Central memory CD8-positive, alpha-beta T cell (primary cell): Measurements from ENCODE around the gene INVS.
"Not testable (repeated sequence)": the region's sequence is repeated elsewhere in the genome, so short reads cannot be mapped to it uniquely, and the experiment has no call there.

Source experiments
- ATAC-seq: fragments of 150-1000 bp; cut with Tn5 transposase; replicated peaks from 2 replicates; pipeline ENCODE4 v1.10.0; 2022; ENCODE audit warnings: mild to moderate bottlenecking, moderate FRiP score, moderate number of reproducible peaks; ENCODE audit not compliant: poor library complexity, severe bottlenecking; ENCODE audit errors: extremely low read depth
- DNase-seq, 2 donors: peaks; one replicate each; pipeline ENCODE4 v3.0.0; 2021; ENCODE audit warnings: low spot score in 2 of 2
- H3K27ac Mint-ChIP-seq: one replicate; pipeline ENCODE4 v1.8.0; 2022; ENCODE audit warnings: low read depth, mild to moderate bottlenecking, moderate library complexity, mixed read lengths
- H3K27me3 Mint-ChIP-seq: one replicate; pipeline ENCODE4 v1.8.0; 2022; ENCODE audit warnings: mixed read lengths
- H3K36me3 Mint-ChIP-seq: one replicate; pipeline ENCODE4 v1.8.0; 2022; ENCODE audit warnings: mild to moderate bottlenecking, moderate library complexity, mixed read lengths; ENCODE audit not compliant: insufficient read depth
- H3K4me1 Mint-ChIP-seq: one replicate; pipeline ENCODE4 v1.8.0; 2022; ENCODE audit warnings: mixed read lengths
- H3K4me3 Mint-ChIP-seq: one replicate; pipeline ENCODE4 v1.8.0; 2022; ENCODE audit warnings: mild to moderate bottlenecking, moderate library complexity, mixed read lengths
- H3K9me3 Mint-ChIP-seq: one replicate; pipeline ENCODE4 v1.8.0; 2022; ENCODE audit warnings: mixed read lengths

The INVS gene

DNA sequence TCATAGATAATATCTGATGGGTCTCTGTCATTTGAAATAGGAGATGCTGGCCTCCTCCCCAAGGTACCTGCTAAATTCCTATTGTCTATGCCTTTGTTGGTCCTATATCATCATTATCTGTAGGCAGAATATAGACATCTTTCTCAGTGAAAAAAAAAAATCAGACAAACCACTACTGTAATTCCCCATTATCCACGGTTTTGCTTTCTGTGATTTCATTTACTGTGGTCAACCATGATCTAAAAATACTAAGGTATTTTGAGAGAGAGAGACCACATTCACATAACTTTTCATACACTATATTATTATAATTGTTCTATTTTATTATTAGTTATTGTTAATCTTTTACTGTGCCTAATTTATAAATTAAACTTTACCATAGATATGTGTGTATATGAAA is 122.5 kb downstream of the INVS start:
- no peaks in the 10 kb centered on the region for H3K4me1 Mint-ChIP-seq
- H3K36me3 Mint-ChIP-seq: peaks cover 6% of the 10 kb centered on the region
- DNase-seq (no peak), ATAC-seq (no peak)
- no peak overlapping the region for H3K4me3 Mint-ChIP-seq
- H3K27ac Mint-ChIP-seq: no peak overlapping the region
- H3K27me3 Mint-ChIP-seq: no peaks in the 10 kb centered on the region
- no peaks in the 10 kb centered on the region for H3K9me3 Mint-ChIP-seq

GRCh38 chr9:100222674-100223073 is 123.6 kb downstream of the INVS start:
- ATAC-seq (no peak), DNase-seq (no peak)
- H3K4me1 Mint-ChIP-seq: no peaks in the 10 kb centered on the region
- no peak overlapping the region for H3K4me3 Mint-ChIP-seq
- peaks cover 11% of the 10 kb centered on the region for H3K36me3 Mint-ChIP-seq
- no peak overlapping the region for H3K27ac Mint-ChIP-seq
- no peaks in the 10 kb centered on the region for H3K27me3 Mint-ChIP-seq
- H3K9me3 Mint-ChIP-seq: no peaks in the 10 kb centered on the region

DNA sequence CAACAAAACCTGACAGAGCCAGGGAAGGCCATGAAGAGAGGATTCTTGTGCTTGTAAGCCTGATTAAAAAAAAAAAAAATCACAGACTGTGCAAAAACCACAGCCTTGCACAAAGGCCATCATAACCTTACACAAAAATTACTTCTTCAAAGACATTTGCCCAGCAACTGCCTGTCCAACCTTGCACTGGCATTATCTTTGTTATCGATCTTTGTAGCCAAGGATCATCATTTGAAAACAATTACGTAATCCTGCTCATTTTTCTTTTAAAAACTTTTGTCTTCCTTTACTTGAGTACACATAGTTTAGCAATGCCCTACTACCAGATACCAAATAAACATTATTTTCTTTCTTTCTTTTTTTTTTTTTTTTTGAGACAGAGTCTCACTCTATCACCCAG is 128.6 kb downstream of the INVS start:
- ATAC-seq: no peak
- Mint-ChIP-seq H3K4me1 (no peaks in the 10 kb centered on the region), H3K27ac (no peak overlapping the region), H3K36me3 (peaks cover 23% of the 10 kb centered on the region), H3K4me3 (no peak overlapping the region), H3K9me3 (no peaks in the 10 kb centered on the region), H3K27me3 (no peaks in the 10 kb centered on the region)
- no peak for DNase-seq

DNA sequence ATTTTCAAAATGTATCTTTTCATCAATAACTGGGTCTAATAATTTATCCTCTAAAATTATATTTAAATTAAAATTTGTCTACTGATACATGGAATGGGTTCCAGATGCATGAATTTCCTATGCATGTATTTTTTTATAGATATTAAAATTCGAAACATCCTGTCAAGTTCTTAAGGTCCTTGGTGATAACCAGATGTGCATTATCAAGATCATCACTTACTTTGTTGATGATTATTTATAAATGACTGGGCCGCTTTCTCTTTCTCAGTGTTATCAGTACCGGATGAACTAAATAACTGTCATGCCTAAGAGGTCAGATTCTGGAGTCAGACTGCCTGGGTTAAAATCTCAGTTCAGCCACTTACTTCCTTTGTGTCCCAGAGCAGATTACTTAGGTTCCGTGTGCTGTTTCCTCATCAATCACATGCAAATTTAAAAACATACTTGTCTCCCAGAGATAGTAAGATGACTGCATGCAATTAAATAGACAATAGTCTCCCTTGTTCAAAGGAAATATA is 129.4 kb downstream of the INVS start:
- Mint-ChIP-seq H3K27me3 (no peaks in the 10 kb centered on the region), H3K4me3 (no peak overlapping the region), H3K9me3 (no peaks in the 10 kb centered on the region), H3K4me1 (peaks cover 4% of the 10 kb centered on the region), H3K36me3 (peaks cover 23% of the 10 kb centered on the region), H3K27ac (no peak overlapping the region)
- no peak for DNase-seq
- no peak for ATAC-seq

DNA sequence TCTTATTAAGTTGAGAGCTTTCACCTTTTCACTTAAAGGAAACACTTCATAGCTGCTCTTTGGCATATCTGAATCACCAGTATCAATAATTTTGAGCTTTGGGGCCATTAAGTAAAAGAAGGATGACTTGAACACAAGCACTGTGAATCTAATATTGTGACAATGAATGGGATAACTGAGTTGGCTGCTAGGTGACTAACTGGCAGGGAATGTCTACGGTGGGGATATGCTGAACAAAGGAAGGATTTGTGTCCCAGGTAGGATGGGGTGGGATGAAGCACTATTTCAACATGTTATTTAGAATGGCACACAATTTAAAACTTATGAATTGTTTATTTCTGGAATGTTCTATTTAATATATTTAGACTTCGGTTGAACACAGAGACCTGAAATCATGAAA is 130.1 kb downstream of the INVS start:
- H3K36me3 Mint-ChIP-seq: peaks cover 23% of the 10 kb centered on the region
- H3K27me3 Mint-ChIP-seq: no peaks in the 10 kb centered on the region
- DNase-seq (no peak), ATAC-seq (no peak)
- no peaks in the 10 kb centered on the region for H3K9me3 Mint-ChIP-seq
- H3K4me1 Mint-ChIP-seq: peaks cover 4% of the 10 kb centered on the region
- no peak overlapping the region for H3K4me3 Mint-ChIP-seq
- H3K27ac Mint-ChIP-seq: no peak overlapping the region

- Mint-ChIP-seq H3K36me3 (peaks cover 23% of the 10 kb centered on the region), H3K27me3 (no peaks in the 10 kb centered on the region), H3K9me3 (no peaks in the 10 kb centered on the region), H3K27ac (no peak overlapping the region), H3K4me3 (no peak overlapping the region), H3K4me1 (peaks cover 4% of the 10 kb centered on the region)
- DNase-seq: no peak
- no peak for ATAC-seq
These were observed 130.5 kb downstream of the INVS start for GRCh38 chr9:100229561-100229960.

GRCh38 chr9:100236986-100237385 is 137.9 kb downstream of the INVS start:
- not testable (repeated sequence) for DNase-seq, H3K4me3 Mint-ChIP-seq, H3K4me1 Mint-ChIP-seq, H3K9me3 Mint-ChIP-seq, H3K27me3 Mint-ChIP-seq, ATAC-seq, H3K27ac Mint-ChIP-seq, H3K36me3 Mint-ChIP-seq

DNA sequence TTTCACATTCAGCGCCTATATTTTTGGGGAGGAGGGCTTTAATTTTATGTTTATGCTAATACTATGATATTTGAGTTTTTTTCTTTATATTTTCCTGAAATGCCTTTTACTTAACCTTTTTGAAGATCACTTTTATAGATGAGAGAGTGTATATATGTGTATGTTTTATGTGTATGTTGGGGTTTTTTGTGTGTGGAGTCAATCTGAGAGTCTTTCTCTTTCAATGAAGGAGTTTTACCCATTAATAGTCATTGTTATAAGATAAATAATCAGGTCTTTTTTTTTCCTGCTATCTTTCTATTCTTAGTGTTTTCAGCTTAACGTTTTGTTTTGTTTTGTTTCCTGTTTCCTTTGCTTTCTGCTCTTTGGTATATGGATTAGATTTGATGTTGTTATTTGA is 141.5 kb downstream of the INVS start:
- DNase-seq (no peak), ATAC-seq (no peak)
- H3K27ac Mint-ChIP-seq: no peak overlapping the region
- H3K4me3 Mint-ChIP-seq: no peak overlapping the region
- no peaks in the 10 kb centered on the region for H3K4me1 Mint-ChIP-seq
- H3K27me3 Mint-ChIP-seq: no peaks in the 10 kb centered on the region
- H3K9me3 Mint-ChIP-seq: no peaks in the 10 kb centered on the region
- peaks cover 13% of the 10 kb centered on the region for H3K36me3 Mint-ChIP-seq

DNA sequence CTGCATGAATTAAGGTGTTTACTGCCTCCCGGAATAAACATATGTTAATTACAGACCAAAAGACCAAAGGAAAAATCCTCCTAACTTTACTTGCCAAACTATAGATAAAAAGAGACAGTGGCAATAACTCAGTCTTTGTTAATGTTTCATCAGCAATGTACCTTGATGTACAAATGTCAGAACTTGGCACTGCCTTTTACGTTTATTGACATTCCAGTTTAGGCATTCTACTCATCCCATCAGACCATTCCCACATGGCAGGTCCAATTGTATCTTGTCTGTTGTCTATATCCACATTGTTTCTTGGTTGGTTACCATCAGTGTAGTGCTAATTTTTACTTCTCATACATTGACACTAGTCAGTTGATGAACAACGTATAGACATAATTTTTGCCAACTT is 168.2 kb downstream of the INVS start:
- DNase-seq (no peak), ATAC-seq (no peak)
- no peaks in the 10 kb centered on the region for H3K4me1 Mint-ChIP-seq
- peaks cover 16% of the 10 kb centered on the region for H3K36me3 Mint-ChIP-seq
- no peaks in the 10 kb centered on the region for H3K27me3 Mint-ChIP-seq
- no peak overlapping the region for H3K27ac Mint-ChIP-seq
- no peaks in the 10 kb centered on the region for H3K9me3 Mint-ChIP-seq
- H3K4me3 Mint-ChIP-seq: no peak overlapping the region

DNA sequence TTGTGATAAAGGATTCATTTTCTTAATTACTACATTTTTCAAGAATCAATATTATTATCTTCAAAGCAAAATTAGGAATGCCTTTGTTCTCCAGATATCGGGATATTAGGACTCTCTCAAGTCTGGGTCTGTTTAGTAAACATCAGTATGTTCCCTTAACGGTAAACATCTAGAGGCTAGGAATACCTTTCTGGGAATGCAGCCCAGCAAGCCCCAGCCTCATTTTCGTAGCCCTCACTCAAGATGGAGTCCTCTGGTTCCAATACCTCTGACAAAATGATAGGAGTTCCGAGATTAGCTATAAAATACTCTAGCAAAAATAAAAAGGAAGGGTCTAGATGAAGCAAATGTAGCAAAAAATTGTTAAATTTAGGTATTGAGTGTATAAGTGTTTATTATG is 169.2 kb downstream of the INVS start:
- no peaks in the 10 kb centered on the region for H3K4me1 Mint-ChIP-seq

GRCh38 chr9:100269656-100270055 is 170.6 kb downstream of the INVS start:
- H3K4me3 Mint-ChIP-seq: no peak overlapping the region
- no peaks in the 10 kb centered on the region for H3K27me3 Mint-ChIP-seq
- DNase-seq (no peak), ATAC-seq (no peak)
- H3K9me3 Mint-ChIP-seq: no peaks in the 10 kb centered on the region
- no peak overlapping the region for H3K27ac Mint-ChIP-seq
- no peaks in the 10 kb centered on the region for H3K4me1 Mint-ChIP-seq
- peaks cover 11% of the 10 kb centered on the region for H3K36me3 Mint-ChIP-seq

More for the DNA sequence above, 169.2 kb downstream of the INVS start:
- Mint-ChIP-seq H3K27ac (no peak overlapping the region), H3K9me3 (no peaks in the 10 kb centered on the region), H3K4me3 (no peak overlapping the region), H3K27me3 (no peaks in the 10 kb centered on the region), H3K36me3 (peaks cover 16% of the 10 kb centered on the region)
- DNase-seq (no peak), ATAC-seq (no peak)

GRCh38 chr9:100277166-100277979 is 178.3 kb downstream of the INVS start:
- Mint-ChIP-seq H3K4me3 (no peak overlapping the region), H3K27me3 (no peaks in the 10 kb centered on the region), H3K4me1 (no peaks in the 10 kb centered on the region), H3K27ac (no peak overlapping the region), H3K9me3 (no peaks in the 10 kb centered on the region), H3K36me3 (peaks cover 23% of the 10 kb centered on the region)
- no peak for DNase-seq
- ATAC-seq: no peak

- H3K9me3 Mint-ChIP-seq: no peaks in the 10 kb centered on the region
- ATAC-seq (no peak), DNase-seq (no peak)
- H3K27me3 Mint-ChIP-seq: no peaks in the 10 kb centered on the region
- H3K36me3 Mint-ChIP-seq: peaks cover 26% of the 10 kb centered on the region
- no peak overlapping the region for H3K27ac Mint-ChIP-seq
- H3K4me3 Mint-ChIP-seq: no peak overlapping the region
- H3K4me1 Mint-ChIP-seq: no peaks in the 10 kb centered on the region
These were observed 182.0 kb downstream of the INVS start for GRCh38 chr9:100281066-100281465.
